ENCODE results near the gene TIRAP. TPM values are rescaled to one million over a fixed set of nuclear protein-coding genes. Genes with fewer than 3 reads are reported as not detected.

The TIRAP gene
- total and polyA plus RNA-seq, 2 donors (not counting 1 experiment from before 2014, with no cell fraction given) = 4.8 to 5.4 TPM

DNA sequence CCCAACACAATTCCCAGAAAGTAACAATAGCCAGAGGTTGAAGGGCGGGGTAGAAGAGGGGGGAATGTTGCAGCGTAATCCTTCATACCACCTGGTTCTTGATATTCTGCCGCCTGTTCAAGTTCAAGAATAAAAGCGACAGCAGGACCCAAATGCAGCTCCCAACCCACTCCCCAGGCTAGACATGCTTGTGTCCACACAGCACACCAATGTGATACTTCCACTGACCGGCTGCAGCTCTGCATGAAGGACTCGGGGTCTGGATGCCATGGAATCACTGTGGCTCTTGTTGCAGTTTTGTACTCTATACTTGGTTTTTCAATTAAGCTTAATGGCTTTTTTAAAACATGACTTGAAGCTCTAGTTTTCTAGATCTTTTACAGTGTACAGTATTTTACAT, 20.7 kb upstream of the TIRAP start:
- no peaks in the 10 kb centered on the region for H3K27me3 ChIP-seq (ENCODE audit: control insufficient read depth, insufficient read depth, low read length)
- H3K4me1 ChIP-seq (ENCODE audit: control insufficient read depth, extremely low read depth, insufficient read depth, low read length) = peaks cover 3% of the 10 kb centered on the region
- no peak overlapping the region for H3K4me2 ChIP-seq (ENCODE audit: extremely low read depth, insufficient read depth, low read length)
- no peaks in the 10 kb centered on the region for H3K9me3 ChIP-seq (ENCODE audit: control insufficient read depth, insufficient read depth, low read depth, low read length)
- TF ChIP-seq, protein P1, sequence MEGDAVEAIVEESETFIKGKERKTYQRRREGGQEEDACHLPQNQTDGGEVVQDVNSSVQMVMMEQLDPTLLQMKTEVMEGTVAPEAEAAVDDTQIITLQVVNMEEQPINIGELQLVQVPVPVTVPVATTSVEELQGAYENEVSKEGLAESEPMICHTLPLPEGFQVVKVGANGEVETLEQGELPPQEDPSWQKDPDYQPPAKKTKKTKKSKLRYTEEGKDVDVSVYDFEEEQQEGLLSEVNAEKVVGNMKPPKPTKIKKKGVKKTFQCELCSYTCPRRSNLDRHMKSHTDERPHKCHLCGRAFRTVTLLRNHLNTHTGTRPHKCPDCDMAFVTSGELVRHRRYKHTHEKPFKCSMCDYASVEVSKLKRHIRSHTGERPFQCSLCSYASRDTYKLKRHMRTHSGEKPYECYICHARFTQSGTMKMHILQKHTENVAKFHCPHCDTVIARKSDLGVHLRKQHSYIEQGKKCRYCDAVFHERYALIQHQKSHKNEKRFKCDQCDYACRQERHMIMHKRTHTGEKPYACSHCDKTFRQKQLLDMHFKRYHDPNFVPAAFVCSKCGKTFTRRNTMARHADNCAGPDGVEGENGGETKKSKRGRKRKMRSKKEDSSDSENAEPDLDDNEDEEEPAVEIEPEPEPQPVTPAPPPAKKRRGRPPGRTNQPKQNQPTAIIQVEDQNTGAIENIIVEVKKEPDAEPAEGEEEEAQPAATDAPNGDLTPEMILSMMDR (conservative IDR thresholded peaks at IDR 0.05 in 1 of 2, IDR thresholded peaks at IDR 0.05 in 1 of 2; ENCODE audit: low read depth in 1 of 2, low read length in 2 of 2) = no peak
- no peak for TF ChIP-seq EZH2 (IDR thresholded peaks at IDR 0.05; ENCODE audit: low read length, missing control alignments)
- H3K9ac ChIP-seq (ENCODE audit: insufficient read depth, low read length) = no peak overlapping the region
- no peak overlapping the region for H2AFZ ChIP-seq (ENCODE audit: low read length)
- DNase-seq (ENCODE audit: low read depth in 2 of 2) = no peak
- no peaks in the 10 kb centered on the region for H4K20me1 ChIP-seq (ENCODE audit: control insufficient read depth, extremely low read depth, insufficient read depth, low read length)
- H3K79me2 ChIP-seq (ENCODE audit: control insufficient read depth, insufficient read depth, low read length) = peaks cover 3% of the 10 kb centered on the region
- no peak overlapping the region for H3K27ac ChIP-seq (ENCODE audit: insufficient read depth, low read length)
- H3K36me3 ChIP-seq (ENCODE audit: control insufficient read depth, insufficient read depth, low read length) = peaks cover 45% of the 10 kb centered on the region
- no peak overlapping the region for H3K4me3 ChIP-seq (replicated peaks in 1 of 4; ENCODE audit: control extremely low read depth in 1 of 4, insufficient read depth in 1 of 4, low read depth in 3 of 4, low read length in 4 of 4)

DNA sequence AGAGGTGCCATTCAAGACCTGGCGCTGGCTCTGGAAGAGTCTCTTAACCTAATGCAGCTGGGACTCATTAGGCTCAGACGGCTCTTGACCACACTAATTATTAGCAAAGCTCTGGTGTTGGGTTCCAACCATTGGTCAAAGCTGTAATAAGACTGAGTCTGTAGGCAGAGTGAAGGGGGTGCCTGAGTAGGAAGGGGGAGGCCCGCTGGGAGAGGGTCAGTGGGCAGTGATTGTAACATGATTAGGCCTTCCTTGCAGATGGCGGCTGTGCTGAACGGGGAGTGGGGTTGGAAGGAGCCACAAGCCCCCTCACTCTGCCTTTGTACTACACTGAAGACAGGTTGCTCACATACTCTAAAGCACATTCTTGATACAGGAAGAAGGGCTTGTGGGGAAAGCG, 19.4 kb upstream of the TIRAP start:
- Histone ChIP-seq H3K27me3 (ENCODE audit: control insufficient read depth, insufficient read depth, low read length) (no peaks in the 10 kb centered on the region), H3K9me3 (ENCODE audit: control insufficient read depth, insufficient read depth, low read depth, low read length) (no peaks in the 10 kb centered on the region), H3K9ac (ENCODE audit: insufficient read depth, low read length) (no peak overlapping the region), H4K20me1 (ENCODE audit: control insufficient read depth, extremely low read depth, insufficient read depth, low read length) (no peaks in the 10 kb centered on the region), H3K4me2 (ENCODE audit: extremely low read depth, insufficient read depth, low read length) (no peak overlapping the region), H3K36me3 (ENCODE audit: control insufficient read depth, insufficient read depth, low read length) (peaks cover 43% of the 10 kb centered on the region), H3K79me2 (ENCODE audit: control insufficient read depth, insufficient read depth, low read length) (peaks cover 15% of the 10 kb centered on the region), H3K27ac (ENCODE audit: insufficient read depth, low read length) (no peak overlapping the region), H3K4me1 (ENCODE audit: control insufficient read depth, extremely low read depth, insufficient read depth, low read length) (peaks cover 2% of the 10 kb centered on the region), H2AFZ (ENCODE audit: low read length) (no peak overlapping the region), H3K4me3 (replicated peaks in 1 of 4; ENCODE audit: control extremely low read depth in 1 of 4, insufficient read depth in 1 of 4, low read depth in 3 of 4, low read length in 4 of 4) (no peak overlapping the region)
- no peak for DNase-seq (ENCODE audit: low read depth in 2 of 2)
- TF ChIP-seq, protein P1 (conservative IDR thresholded peaks at IDR 0.05 in 1 of 2, IDR thresholded peaks at IDR 0.05 in 1 of 2; ENCODE audit: low read depth in 1 of 2, low read length in 2 of 2) = no peak
- no peak for TF ChIP-seq EZH2 (IDR thresholded peaks at IDR 0.05; ENCODE audit: low read length, missing control alignments)

DNA sequence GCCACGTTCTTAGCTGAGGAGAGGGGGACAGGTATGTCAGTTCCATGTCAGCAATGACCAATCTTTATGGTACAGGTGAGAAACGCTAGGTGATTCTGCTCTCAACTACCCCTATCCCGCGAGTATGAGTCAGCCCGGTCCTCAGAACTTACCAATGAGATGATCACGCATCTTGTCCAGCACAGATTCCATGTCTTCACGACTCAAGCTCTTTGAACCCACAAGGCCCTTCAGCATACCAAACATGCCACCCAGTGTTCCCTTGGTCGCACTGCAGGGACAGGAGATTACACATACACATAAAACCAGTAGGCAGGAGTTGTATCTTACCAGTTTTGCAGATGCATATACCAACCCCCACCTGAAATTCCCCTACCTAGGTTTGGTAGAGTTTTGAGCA, 17.1 kb upstream of the TIRAP start:
- no peak for TF ChIP-seq EZH2 (IDR thresholded peaks at IDR 0.05; ENCODE audit: low read length, missing control alignments)
- TF ChIP-seq, protein P1 (conservative IDR thresholded peaks at IDR 0.05 in 1 of 2, IDR thresholded peaks at IDR 0.05 in 1 of 2; ENCODE audit: low read depth in 1 of 2, low read length in 2 of 2) = no peak
- no peak overlapping the region for H3K4me3 ChIP-seq (replicated peaks in 1 of 4; ENCODE audit: control extremely low read depth in 1 of 4, insufficient read depth in 1 of 4, low read depth in 3 of 4, low read length in 4 of 4)
- H3K27me3 ChIP-seq (ENCODE audit: control insufficient read depth, insufficient read depth, low read length) = no peaks in the 10 kb centered on the region
- DNase-seq (ENCODE audit: low read depth in 2 of 2) = peak; percentile 9 to 10
- H3K79me2 ChIP-seq (ENCODE audit: control insufficient read depth, insufficient read depth, low read length) = peaks cover 26% of the 10 kb centered on the region
- H3K4me1 ChIP-seq (ENCODE audit: control insufficient read depth, extremely low read depth, insufficient read depth, low read length) = peaks cover 2% of the 10 kb centered on the region
- H2AFZ ChIP-seq (ENCODE audit: low read length) = no peak overlapping the region
- H4K20me1 ChIP-seq (ENCODE audit: control insufficient read depth, extremely low read depth, insufficient read depth, low read length) = no peaks in the 10 kb centered on the region
- H3K27ac ChIP-seq (ENCODE audit: insufficient read depth, low read length) = no peak overlapping the region
- no peak overlapping the region for H3K9ac ChIP-seq (ENCODE audit: insufficient read depth, low read length)
- H3K9me3 ChIP-seq (ENCODE audit: control insufficient read depth, insufficient read depth, low read depth, low read length) = no peaks in the 10 kb centered on the region
- H3K36me3 ChIP-seq (ENCODE audit: control insufficient read depth, insufficient read depth, low read length) = peaks cover 41% of the 10 kb centered on the region
- H3K4me2 ChIP-seq (ENCODE audit: extremely low read depth, insufficient read depth, low read length) = no peak overlapping the region

All from fibroblast of lung (primary cell).